Transverse colon (tissue), 4 donors: ENCODE measurements around the gene RAB8B.

Source experiments
- CTCF ChIP-seq, 5 experiments: fragments of 200-600 bp in 3 of 5; fragments of 450-650 bp in 2 of 5; sonication (generic) in 3 of 5; IDR thresholded peaks; 1 replicate in 2 of 5; 2 replicates in 3 of 5; pipeline ENCODE4 v1.5.1; 2016 to 2017; ENCODE audit warnings: antibody characterized with exemption in 5 of 5, inconsistent platforms in 3 of 5, mild to moderate bottlenecking in 2 of 5, moderate library complexity in 1 of 5
- EP300 ChIP-seq: sonication (generic); formaldehyde crosslinking; IDR thresholded peaks from one replicate; pipeline ENCODE4 v1.6.1; 2017; ENCODE audit warnings: antibody characterized with exemption, low read depth
- POLR2A ChIP-seq: fragments of 450-650 bp; IDR thresholded peaks from one replicate; pipeline ENCODE4 v1.6.1; 2016; ENCODE audit warnings: antibody characterized with exemption, mild to moderate bottlenecking, moderate library complexity
- POLR2AphosphoS5 ChIP-seq, 3 donors: sonication (generic); formaldehyde crosslinking; IDR thresholded peaks; one replicate each; pipeline ENCODE4 v1.6.1; 2016; ENCODE audit warnings: antibody characterized with exemption in 3 of 3

- no peak for TF ChIP-seq CTCF (IDR thresholded peaks at IDR 0.05)
- TF ChIP-seq POLR2AphosphoS5 (IDR thresholded peaks at IDR 0.05) = no peak
- no peak for TF ChIP-seq POLR2A
- no peak for TF ChIP-seq EP300
These were observed 110.7 kb downstream of the RAB8B start for GRCh38 chr15:63299943-63300575.
